Activated naive CD8-positive, alpha-beta T cell treated with anti-CD3 and anti-CD28 coated beads, Interleukin-2, amount 50 U/mL, for 16 hours (primary cell): ENCODE measurements around the gene TMEM126B.

ENCODE experiments used
- DNase-seq: peaks from one replicate; pipeline ENCODE4 v3.0.0-alpha.2; 2020; ENCODE audit warnings: low read depth, low spot score

TMEM126B gene

GRCh38 chr11:85682330-85683305 is 54.2 kb downstream of the TMEM126B start:
- peak; percentile 34 for DNase-seq

- no peak for DNase-seq
These were observed 56.9 kb downstream of the TMEM126B start for GRCh38 chr11:85685125-85685819.

DNA sequence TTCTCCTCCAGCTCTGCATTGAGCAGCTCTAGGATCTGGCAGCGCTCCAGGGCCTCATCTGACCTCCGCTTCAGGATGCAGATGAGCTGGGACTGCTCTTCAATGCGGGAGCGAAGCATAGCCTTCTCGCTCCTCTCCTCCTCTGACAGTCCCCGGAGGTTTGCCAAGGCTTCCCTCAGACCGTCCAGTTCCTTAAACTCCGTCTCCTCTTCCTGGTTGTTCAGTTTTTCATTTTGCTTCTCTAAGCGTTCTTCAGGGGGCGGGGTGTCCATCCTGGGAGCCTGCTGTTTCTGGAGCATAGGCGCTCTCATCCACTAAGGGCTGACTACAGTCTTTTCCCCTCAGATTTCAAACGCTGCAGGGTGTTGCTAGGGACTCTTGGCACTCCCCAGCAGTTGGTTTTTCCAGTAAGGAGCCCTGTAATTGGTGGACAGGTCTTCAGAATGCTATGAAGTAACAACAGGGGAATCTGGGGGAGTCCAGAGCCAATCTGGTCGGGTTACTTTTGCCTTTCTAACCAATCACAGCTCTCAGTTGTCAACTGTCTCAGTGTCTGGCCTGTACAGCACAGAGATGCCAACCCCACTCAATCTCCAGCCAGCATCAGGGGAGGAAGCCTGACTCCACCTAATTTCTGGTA is 57.5 kb downstream of the TMEM126B start, which contains the start of gene CCDC89:
Gene CCDC89, minus strand, starts transcription at position 376 of the 640 bp plus-strand sequence. Its CDS starts 65 bp downstream, at position 311.
- DNase-seq = no peak
